Muscle layer of colon (tissue), 2 donors: ENCODE measurements around the gene MT1F.

ENCODE experiments used
- H3K27ac ChIP-seq: one replicate; pipeline ENCODE4 v1.7.0; 2013; ENCODE audit warnings: low read depth, mild to moderate bottlenecking, low read length, moderate library complexity
- H3K27me3 ChIP-seq, 2 donors: one replicate each; pipeline ENCODE4 v1.7.0; 2013; ENCODE audit warnings: low read length in 2 of 2, mild to moderate bottlenecking in 2 of 2; ENCODE audit not compliant: insufficient read depth in 2 of 2, control insufficient read depth in 1 of 2
- H3K36me3 ChIP-seq: one replicate; pipeline ENCODE4 v1.7.0; 2013; ENCODE audit warnings: mild to moderate bottlenecking, low read length; ENCODE audit not compliant: insufficient read depth
- H3K4me1 ChIP-seq: one replicate; pipeline ENCODE4 v1.7.0; 2013; ENCODE audit warnings: mild to moderate bottlenecking, low read length; ENCODE audit not compliant: insufficient read depth
- H3K4me3 ChIP-seq, 2 donors: one replicate each; pipeline ENCODE4 v1.7.0; 2013; ENCODE audit warnings: low read length in 2 of 2, low read depth in 1 of 2, mild to moderate bottlenecking in 1 of 2, moderate library complexity in 1 of 2
- H3K9ac ChIP-seq: one replicate; pipeline ENCODE4 v1.7.0; 2013; ENCODE audit warnings: low read length
- H3K9me3 ChIP-seq: one replicate; pipeline ENCODE4 v1.7.0; 2013; ENCODE audit warnings: mild to moderate bottlenecking, low read length
- donor health status: abdominal sarcoma.
- donor health status: Adenocarcinoma of cecum.

Gene MT1F

DNA sequence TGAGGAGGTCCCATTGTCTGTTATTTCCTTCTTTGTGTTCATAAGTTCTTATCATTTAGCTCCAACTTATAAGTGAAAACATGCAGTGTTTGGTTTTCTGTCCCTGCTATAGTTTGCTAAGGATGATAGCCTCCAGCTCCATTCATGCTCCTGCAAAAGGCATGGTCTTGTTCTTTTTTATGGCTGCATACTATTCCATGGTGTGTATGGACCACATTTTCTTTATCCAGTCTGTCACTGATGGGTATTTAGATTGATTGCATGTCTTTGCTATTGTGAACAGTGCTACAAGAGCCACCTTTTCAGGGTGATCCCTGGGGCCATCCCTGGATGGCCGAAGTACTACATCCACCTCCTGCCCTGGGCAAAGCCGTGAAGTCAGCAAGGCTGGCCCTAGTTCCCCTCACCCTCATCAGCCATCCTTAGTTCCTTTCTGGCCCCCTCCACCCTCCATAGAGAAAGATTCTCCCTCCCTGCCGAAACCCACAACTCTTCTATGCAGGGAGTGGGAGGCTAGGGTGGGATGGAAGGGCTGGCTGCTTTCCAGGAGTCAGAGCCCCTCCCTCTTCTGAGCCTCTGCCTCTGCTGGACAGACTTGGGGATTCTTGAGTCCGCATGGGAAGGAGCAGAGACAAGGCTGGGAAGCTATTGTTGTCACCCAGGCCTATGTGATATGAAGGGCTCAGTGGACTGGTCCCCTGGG, 32.8 kb downstream of the MT1F start:
- Histone ChIP-seq H3K4me3 (no peak overlapping the region), H3K36me3 (no peaks in the 10 kb centered on the region), H3K27ac (no peak overlapping the region), H3K9ac (no peak overlapping the region), H3K4me1 (no peaks in the 10 kb centered on the region), H3K27me3 (no peaks in the 10 kb centered on the region), H3K9me3 (no peaks in the 10 kb centered on the region)

DNA sequence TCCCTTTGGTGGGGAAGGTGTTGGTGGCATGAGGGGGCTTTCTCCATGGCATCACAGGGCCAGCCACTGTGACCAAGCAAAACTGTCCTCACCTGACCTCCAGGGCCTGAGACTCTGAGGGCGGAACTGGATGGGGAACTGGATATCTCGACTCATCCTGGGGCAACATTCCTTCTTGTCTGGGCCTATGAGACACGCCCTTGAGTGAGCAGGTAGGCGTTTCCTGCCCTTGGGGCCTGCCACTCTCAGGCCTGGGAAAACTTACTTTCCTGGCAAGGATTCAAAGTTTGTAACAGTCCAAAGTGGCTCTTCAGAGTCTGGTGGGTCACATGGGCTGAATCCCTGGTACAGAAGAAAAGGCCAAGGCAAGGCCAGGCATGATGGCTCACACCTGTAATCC, 34.1 kb downstream of the MT1F start:
- Histone ChIP-seq H3K4me3 (no peak overlapping the region), H3K27me3 (no peaks in the 10 kb centered on the region), H3K4me1 (no peaks in the 10 kb centered on the region), H3K9me3 (no peaks in the 10 kb centered on the region), H3K27ac (no peak overlapping the region), H3K9ac (no peak overlapping the region), H3K36me3 (no peaks in the 10 kb centered on the region)

DNA sequence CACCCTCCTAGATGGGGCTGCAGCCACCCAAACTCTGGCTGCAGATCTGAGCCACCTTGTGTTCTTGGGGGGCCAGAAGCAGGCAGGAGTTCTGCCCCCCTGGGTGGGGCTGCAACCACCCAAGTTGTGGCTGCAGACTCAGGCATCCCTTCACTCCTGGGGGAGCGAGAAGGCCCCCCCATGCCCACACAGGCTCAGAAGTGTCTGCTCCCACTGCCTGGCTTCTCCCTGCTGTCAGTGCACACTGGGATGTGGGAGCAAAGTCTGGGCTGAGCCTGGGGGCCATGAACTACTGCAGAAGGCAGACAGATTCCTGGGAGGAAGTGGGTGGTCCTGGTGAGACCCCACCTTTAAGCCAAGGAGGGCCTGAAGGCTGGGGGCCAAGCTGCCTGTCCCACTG, 37.5 kb downstream of the MT1F start:
- Histone ChIP-seq H3K4me3 (no peak overlapping the region), H3K9ac (no peak overlapping the region), H3K4me1 (no peaks in the 10 kb centered on the region), H3K9me3 (no peaks in the 10 kb centered on the region), H3K27ac (no peak overlapping the region), H3K27me3 (no peaks in the 10 kb centered on the region), H3K36me3 (no peaks in the 10 kb centered on the region)

DNA sequence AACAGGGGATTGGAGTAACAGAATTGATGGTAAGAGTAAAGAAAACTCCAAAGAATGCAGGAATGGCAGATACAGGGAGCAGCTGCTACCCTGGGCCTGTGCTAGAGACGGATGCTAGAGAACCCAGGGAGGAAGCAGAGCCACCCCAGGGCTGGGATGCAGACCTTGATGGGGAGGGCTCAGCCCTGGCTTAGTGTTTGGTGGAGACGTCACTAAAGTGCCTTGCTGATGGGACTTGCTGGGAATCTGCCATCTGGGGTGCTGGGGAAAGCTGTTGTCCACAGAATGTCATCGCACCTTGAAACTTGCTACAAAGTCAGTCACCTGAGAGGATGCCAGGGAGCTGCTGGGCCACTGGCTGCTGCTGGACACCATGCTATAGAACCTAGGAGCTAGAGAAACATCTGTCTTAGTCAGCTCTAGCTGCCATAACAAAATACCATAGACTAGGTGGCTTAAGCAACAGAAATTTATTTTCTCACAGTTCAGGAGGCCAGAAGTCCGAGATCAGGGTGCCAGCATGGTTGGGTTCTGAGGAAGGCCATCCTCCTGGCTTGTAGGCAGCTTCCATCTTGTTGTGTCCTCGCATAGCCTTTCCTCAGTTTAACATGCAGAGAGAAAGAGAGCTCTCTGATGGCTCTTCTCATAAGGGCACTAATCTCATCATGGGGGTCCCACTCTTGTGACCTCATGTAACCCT, 39.8 kb downstream of the MT1F start:
- Histone ChIP-seq H3K27ac (no peak overlapping the region), H3K4me3 (no peak overlapping the region), H3K4me1 (peaks cover 4% of the 10 kb centered on the region), H3K27me3 (no peaks in the 10 kb centered on the region), H3K9me3 (no peaks in the 10 kb centered on the region), H3K36me3 (no peaks in the 10 kb centered on the region), H3K9ac (no peak overlapping the region)

DNA sequence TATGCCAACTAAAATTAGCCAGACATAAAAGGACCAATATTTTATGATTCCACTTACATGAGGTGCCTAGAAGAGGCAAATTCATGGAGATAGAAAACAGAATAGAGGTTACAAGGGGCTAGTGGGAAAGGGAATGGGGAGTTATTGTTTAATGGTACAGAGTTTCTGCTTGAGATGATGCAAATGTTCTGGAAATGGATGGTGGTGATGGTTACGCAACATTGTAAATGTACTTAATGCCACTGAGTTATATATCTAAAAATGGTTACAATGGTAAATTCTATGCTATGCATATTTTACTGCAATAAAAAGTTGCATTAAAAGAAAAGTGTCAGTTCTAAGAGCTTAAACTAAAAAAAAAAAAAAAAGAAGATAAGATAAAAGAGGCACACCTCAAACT, 42.4 kb downstream of the MT1F start:
- Histone ChIP-seq H3K4me1 (peaks cover 4% of the 10 kb centered on the region), H3K27me3 (no peaks in the 10 kb centered on the region), H3K27ac (no peak overlapping the region), H3K9ac (no peak overlapping the region), H3K4me3 (no peak overlapping the region), H3K9me3 (no peaks in the 10 kb centered on the region), H3K36me3 (no peaks in the 10 kb centered on the region)

DNA sequence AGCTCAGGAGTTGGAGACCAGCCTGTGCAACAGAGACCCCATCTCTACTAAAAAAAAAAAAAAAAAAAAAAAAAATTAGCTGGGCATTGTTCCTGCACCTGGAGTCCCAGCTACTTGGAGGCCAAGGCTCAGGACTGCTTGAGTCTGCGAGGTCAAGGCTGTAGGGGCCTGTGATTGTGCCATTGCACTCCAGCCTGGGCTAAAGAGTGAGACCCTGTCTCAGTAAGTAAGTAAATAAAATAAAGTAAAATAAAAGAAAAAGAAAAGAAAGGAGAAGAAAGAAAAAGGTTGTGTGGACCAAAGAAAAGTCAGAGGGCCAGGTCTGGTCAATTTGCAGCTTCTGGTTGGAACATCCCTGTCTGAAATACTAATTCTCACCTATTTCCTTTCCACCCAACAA, 42.9 kb downstream of the MT1F start:
- Histone ChIP-seq H3K27me3 (no peaks in the 10 kb centered on the region), H3K36me3 (no peaks in the 10 kb centered on the region), H3K27ac (no peak overlapping the region), H3K4me1 (peaks cover 4% of the 10 kb centered on the region), H3K9me3 (no peaks in the 10 kb centered on the region), H3K4me3 (no peak overlapping the region), H3K9ac (no peak overlapping the region)

DNA sequence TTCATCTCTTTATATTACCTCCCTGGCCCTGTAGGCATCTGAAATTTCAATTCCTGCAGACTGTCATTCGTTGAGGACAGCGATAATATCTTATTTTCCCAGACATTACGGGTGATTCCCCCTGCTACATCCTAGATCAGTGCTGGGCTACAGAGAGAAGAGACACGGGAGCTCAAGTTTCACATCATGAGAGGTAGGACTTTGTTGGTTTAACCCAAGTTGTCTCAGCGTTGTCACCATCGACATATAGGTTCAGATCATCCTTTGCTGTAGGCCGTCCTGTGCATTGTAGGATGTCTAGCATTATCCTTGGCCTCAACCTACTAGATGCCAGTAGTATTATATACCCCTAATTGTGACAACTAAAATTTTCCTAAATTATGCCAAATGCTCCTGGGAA, 43.8 kb downstream of the MT1F start:
- H3K36me3 ChIP-seq = no peaks in the 10 kb centered on the region
- H3K9ac ChIP-seq = no peak overlapping the region
- no peak overlapping the region for H3K27ac ChIP-seq
- H3K4me3 ChIP-seq = no peak overlapping the region
- H3K27me3 ChIP-seq = no peaks in the 10 kb centered on the region
- H3K9me3 ChIP-seq = no peaks in the 10 kb centered on the region
- H3K4me1 ChIP-seq = peaks cover 4% of the 10 kb centered on the region

DNA sequence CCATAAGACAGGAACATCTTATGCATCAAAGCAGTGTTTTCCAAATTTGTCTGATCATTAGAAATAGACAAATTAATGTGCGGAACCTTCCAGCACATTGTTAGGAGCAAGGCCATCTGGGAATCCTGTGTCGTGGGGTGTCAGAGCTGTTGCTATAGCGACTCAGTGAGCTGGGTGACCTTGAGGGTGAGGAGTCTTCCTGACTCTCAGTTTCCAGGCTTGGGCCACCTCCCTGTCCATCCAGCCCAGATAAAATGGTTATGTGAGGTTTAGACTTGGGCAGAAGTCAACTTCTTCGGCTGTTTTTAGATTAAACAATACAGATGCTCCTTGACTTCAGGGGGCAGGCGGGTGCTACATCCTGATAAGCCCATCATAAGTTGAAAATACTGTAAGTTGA, 45.1 kb downstream of the MT1F start:
- Histone ChIP-seq H3K4me1 (peaks cover 4% of the 10 kb centered on the region), H3K36me3 (no peaks in the 10 kb centered on the region), H3K27me3 (no peaks in the 10 kb centered on the region), H3K27ac (no peak overlapping the region), H3K9me3 (no peaks in the 10 kb centered on the region), H3K9ac (no peak overlapping the region), H3K4me3 (no peak overlapping the region)
